GM12801 (cell line): ENCODE data around the gene SEC31A.

Experiments used
- TF ChIP-seq, protein P1 (sequence below): IDR thresholded peaks from one replicate; pipeline ENCODE4 v1.5.1; 2011; ENCODE audit warnings: control low read depth; ENCODE audit not compliant: insufficient read length; ENCODE audit errors: extremely low read depth

The SEC31A gene

GRCh38 chr4:82811838-82812341, 79.1 kb downstream of the SEC31A start:
- TF ChIP-seq, protein P1, sequence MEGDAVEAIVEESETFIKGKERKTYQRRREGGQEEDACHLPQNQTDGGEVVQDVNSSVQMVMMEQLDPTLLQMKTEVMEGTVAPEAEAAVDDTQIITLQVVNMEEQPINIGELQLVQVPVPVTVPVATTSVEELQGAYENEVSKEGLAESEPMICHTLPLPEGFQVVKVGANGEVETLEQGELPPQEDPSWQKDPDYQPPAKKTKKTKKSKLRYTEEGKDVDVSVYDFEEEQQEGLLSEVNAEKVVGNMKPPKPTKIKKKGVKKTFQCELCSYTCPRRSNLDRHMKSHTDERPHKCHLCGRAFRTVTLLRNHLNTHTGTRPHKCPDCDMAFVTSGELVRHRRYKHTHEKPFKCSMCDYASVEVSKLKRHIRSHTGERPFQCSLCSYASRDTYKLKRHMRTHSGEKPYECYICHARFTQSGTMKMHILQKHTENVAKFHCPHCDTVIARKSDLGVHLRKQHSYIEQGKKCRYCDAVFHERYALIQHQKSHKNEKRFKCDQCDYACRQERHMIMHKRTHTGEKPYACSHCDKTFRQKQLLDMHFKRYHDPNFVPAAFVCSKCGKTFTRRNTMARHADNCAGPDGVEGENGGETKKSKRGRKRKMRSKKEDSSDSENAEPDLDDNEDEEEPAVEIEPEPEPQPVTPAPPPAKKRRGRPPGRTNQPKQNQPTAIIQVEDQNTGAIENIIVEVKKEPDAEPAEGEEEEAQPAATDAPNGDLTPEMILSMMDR: no peak

DNA sequence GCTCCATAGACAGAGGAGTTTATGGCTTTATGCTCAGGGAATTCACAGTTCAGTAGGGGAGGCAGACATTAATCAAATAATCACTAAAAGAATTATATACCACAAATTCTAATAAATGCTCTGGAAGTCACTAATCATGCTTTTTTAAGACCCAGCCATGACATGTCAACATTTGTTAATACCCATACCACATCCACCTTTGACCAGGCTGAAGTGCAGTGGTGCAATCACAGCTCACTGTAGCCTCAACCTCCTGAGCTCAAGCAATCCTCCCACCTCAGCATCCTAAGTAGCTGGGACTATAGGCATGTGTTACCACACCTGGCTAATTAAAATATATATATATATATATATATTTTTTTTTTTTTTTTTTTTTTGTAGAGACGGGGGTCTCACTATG, 79.6 kb downstream of the SEC31A start:
- TF ChIP-seq, protein P1: no peak

GRCh38 chr4:82810176-82810575, 80.8 kb downstream of the SEC31A start:
- TF ChIP-seq, protein P1: no peak

GRCh38 chr4:82809619-82810018, 81.3 kb downstream of the SEC31A start:
- TF ChIP-seq, protein P1: no peak

GRCh38 chr4:82803746-82804145, 87.2 kb downstream of the SEC31A start:
- TF ChIP-seq, protein P1: no peak

- TF ChIP-seq, protein P1: no peak
Observed at GRCh38 chr4:82802911-82803310, 88.0 kb downstream of the SEC31A start.

DNA sequence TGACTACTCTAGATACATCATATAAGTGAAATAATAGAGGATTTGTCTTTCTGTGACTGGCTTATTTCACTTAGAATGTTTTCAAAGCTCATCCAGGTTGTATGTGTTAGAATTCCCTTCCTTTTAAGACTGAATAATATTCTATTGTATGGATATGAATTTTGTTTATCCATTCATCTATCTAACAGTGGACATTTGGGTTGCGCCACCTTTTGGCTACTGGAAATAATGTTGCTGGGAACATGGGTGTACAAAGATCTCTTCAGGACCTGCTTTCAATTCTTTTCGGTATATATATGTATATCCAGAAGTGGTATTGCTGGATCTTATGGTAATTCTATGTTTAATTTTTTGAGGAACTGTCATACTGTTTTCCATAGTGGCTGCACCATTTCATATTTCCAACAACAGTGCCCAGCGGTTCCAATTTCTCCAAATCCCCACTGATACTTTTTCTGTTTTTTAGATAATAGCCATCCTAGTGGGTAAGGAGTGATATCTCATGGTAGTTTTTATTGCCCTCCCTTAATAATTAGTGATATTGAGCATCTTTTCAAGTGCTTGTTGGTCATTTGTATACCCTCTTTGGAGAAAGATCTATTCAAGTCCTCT, 88.9 kb downstream of the SEC31A start:
- TF ChIP-seq, protein P1: no peak
